Measurements from ENCODE around the gene ARL15.
"Not testable (repeated sequence)": the region's sequence is repeated elsewhere in the genome, so short reads cannot be mapped to it uniquely, and the experiment has no call there.

ARL15 gene

DNA sequence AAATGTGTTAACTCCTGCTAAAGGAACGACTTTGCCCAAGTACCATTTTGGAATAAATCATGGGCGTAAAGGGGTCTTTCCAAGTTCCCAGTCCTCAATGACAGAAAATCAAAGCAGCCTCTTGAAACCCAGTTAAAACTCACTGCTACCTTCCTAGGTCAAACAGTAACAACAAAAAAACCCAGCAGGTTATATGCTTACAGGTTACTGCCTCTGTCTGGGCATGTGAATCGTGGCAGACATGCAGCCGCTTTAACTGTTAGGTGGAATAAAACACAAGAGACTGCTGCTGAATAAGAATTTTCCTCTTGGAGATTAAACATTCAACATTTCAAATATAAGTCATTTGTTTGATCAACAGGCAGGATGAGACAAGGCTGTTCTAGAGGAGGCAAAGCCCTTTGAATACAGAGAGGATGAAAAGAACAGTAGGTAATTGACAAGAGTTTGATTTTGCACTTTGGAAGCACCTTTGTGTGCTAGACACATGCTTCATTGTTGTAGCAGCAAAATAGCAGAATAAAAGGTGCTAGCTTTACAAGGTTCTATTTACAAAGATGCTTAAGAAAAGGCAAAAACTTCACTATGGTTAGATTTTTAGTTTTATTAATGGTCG is 430.6 kb downstream of the ARL15 start:
- no peak for DNase-seq

DNA sequence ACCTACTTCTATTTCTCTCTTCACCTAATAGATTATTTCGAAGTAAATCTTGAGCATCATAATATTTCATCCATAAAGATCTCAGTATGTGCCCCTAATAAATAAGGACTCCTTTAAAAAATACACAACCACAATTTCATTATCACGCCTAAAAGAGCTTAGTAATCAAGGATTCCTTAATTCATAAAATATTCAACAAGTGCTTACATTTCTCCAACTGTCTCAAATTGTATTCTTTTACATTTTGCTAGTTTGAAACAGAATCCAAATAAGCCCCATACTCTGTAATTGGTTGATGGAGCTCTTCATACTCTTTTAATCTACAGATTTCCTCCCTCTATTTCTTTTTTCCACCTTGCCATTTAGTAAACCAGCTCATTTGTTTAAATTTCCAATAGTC is 432.4 kb downstream of the ARL15 start:
- no peak for DNase-seq

GRCh38 chr5:53877243-53877642 is 433.1 kb downstream of the ARL15 start:
- DNase-seq: no peak

- DNase-seq: no peak
These were observed 436.0 kb downstream of the ARL15 start for GRCh38 chr5:53874409-53874808.

- no peak for DNase-seq
These were observed 437.1 kb downstream of the ARL15 start for GRCh38 chr5:53873235-53873634.

- no peak for DNase-seq
These were observed 438.6 kb downstream of the ARL15 start for GRCh38 chr5:53871775-53872174.

DNA sequence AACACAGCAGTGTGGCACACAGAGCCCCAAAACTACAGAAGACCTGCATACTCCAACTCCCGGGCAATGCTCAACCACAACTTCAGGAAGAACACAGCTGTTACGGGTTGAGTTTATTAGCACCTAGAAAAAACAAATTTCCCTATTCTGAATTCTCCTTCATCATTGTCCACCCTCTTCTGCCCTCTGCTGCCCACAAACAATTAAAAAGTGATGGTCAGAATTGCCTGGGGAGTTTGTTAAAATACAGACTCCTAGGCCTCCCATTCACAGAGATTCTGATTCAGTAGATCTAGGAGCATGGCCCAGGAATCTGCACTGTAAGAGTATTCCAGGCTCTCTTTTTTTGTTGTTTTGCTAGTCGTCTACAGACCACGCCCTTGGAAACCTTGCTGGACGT is 439.3 kb downstream of the ARL15 start:
- no peak for DNase-seq

DNA sequence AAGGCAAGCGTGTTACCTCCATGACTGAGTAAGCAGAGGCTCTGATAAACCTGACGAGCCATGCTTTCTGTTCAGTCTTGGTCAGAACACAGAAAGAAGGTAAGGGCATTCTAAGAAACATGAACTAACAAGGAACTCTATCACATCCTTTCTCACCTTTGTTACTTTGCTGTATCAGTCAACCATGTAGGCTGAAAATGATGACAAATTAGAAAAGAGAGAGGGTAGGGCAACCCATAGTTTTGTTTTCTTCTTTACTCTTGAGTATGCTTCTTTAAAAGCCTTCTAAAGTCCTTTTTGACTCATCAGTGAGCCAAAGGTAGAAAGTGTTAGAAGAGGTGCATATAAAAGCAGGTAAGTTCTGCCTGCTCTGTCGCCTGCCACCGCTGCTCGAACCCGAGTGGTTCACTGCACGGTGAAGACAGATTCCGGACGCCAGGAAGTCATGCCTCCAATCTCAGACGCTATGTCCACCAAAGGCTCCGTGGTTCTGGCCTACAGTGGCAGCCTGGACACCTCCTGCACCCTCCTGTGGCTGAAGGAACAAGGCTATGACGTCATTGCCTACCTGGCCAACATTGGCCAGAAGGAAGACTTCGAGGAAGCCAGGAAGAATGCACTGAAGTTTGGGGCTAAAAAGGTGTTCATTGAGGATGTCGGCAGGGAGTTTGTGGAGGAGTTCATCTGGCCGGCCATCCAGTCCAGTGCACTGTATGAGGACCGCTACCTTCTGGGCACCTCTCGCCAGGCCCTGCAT is 451.5 kb downstream of the ARL15 start:
- DNase-seq: no peak

- DNase-seq: no peak
These were observed 453.9 kb downstream of the ARL15 start for GRCh38 chr5:53856506-53856905.

DNA sequence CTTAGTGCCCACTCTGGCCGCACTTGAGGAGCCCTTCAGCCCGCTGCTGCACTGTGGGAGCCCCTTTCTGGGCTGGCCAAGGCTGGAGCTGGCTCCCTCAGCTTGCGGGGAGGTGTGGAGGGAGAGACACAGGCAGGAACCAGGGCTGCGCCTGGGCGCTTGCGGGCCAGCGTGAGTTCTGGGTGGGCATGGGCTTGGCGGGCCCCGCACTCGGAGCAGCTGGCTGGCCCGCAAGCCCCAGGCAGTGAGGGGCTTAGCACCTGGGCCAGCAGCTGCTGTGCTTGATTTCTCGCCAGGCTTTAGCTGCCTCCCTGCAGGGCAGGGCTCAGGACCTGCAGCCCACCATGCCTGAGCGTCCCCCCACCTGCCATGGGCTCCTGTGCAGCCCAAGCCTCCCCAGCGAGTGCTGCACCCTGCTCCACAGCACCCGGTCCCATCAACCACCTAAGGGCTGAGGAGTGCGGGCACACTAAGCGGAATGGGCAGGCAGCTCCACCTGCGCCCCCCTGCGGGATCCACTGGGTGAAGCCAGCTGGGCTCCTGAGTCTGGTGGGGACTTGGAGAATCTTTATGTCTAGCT is 473.4 kb downstream of the ARL15 start:
- not testable (repeated sequence) for DNase-seq

DNA sequence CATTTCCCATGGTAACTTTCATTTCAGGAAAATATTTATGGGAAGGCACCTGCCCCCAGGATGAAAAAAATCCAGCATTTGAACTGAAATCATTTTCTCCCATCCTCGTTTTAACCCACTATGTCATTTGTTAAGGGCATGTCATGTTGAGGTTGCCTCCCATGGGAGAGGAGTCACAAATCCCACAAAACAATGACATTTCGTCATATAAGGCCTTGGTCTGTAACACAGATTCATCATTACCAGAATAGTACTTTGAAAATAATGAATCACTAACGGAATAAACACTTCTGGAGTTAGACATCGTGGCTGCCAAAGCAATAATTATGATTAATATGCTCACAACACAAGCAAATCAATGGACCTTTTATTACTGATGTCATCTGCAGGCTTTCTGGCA is 475.9 kb downstream of the ARL15 start:
- DNase-seq: no peak

All from cortex of kidney (tissue), 1 donor.